Adipocyte (in vitro differentiated cells): ENCODE data around the gene HOXA11.

Experiments
- DNase-seq: peaks from one replicate; pipeline ENCODE4 v3.0.0-alpha.2; 2015; ENCODE audit warnings: low read depth
- H3K27me3 ChIP-seq: replicated peaks from 2 replicates; pipeline ENCODE4 v1.7.0; 2013; ENCODE audit warnings: mild to moderate bottlenecking, low read length, moderate library complexity; ENCODE audit not compliant: control insufficient read depth, insufficient read depth
- H3K36me3 ChIP-seq: 2 replicates; pipeline ENCODE4 v1.7.0; 2013; ENCODE audit warnings: low read length, mild to moderate bottlenecking, moderate library complexity; ENCODE audit not compliant: control insufficient read depth, insufficient read depth, severe bottlenecking
- H3K4me1 ChIP-seq: 2 replicates; pipeline ENCODE4 v1.7.0; 2013; ENCODE audit warnings: mild to moderate bottlenecking, low read length, moderate library complexity; ENCODE audit not compliant: control insufficient read depth, insufficient read depth
- H3K4me3 ChIP-seq: 2 replicates; pipeline ENCODE4 v1.7.0; 2013; ENCODE audit warnings: mild to moderate bottlenecking, low read length, moderate library complexity
- H3K9ac ChIP-seq: 2 replicates; pipeline ENCODE4 v1.7.0; 2013; ENCODE audit warnings: mild to moderate bottlenecking, low read length, moderate library complexity
- H3K9me3 ChIP-seq: 2 replicates; pipeline ENCODE4 v1.7.0; 2013; ENCODE audit warnings: mild to moderate bottlenecking, low read length, moderate library complexity; ENCODE audit not compliant: control insufficient read depth

HOXA11 gene

DNA sequence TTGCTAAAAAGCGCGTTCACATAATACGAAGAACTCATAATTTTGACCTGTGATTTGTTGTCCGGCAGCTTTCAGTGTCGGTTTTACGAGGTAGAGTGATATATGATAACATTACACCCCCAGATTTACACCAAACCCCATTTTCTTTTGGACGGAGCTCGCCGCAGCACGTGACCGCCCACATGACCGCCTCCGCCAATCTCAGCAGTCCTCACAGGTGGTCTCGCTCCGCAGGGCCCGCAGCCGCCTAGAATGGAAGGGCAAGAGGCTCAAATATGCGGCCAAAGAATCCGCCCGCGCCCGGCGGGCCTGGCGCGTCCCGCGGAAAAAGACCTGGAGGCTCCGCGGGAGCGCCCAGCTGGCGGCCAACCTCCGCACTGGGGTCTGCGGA, 28.5 kb downstream of the HOXA11 start, which contains the start of gene HOXA7:
Gene HOXA7, minus strand, starts transcription at position 168 of the 391 bp plus-strand sequence. Its CDS starts 130 bp downstream, at position 38.
- H3K36me3 ChIP-seq = no peaks in the 10 kb centered on the region
- peak within 1 kb of the TSS; percentile 94 for H3K4me3 ChIP-seq
- peak within 1 kb of the TSS; percentile 97 for H3K9ac ChIP-seq
- no peaks in the 10 kb centered on the region for H3K27me3 ChIP-seq
- DNase-seq = no peak
- H3K9me3 ChIP-seq = no peaks in the 10 kb centered on the region
- H3K4me1 ChIP-seq = peaks cover 42% of the 10 kb centered on the region

DNA sequence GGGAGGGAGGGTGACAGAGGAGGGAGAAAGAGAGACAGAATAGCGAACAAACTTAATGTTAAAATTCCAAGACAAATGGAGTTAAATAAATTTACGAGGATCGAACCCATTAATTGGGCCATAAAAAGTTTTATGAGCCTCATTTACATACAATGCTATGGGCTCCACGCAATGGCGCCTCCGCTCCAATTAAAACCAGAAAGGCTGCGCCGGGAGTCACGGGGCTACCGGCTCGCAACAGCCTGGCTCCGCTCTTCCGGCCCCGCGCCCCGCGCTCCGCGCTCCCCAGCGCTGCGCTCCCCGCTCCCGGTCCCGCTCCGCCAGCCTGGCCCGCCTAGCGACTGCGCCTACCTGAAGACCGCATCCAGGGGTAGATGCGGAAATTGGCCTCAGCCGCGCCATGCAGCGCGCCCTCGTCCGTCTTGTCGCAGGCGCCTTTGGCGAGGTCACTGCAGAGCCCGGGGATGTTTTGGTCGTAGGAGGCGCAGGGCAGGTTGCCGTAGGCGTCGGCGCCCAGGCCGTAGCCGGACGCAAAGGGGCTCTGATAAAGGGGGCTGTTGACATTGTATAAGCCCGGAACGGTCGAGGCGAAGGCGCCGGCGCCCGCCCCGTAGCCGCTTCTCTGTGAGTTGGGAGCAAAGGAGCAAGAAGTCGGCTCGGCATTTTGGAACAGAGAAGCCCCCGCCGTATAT, 29.1 kb downstream of the HOXA11 start:
- H3K27me3 ChIP-seq = no peaks in the 10 kb centered on the region
- H3K9ac ChIP-seq = peak overlapping the region; percentile 97
- H3K36me3 ChIP-seq = no peaks in the 10 kb centered on the region
- peak overlapping the region; percentile 94 for H3K4me3 ChIP-seq
- H3K9me3 ChIP-seq = no peaks in the 10 kb centered on the region
- peaks cover 39% of the 10 kb centered on the region for H3K4me1 ChIP-seq
- no peak for DNase-seq

GRCh38 chr7:27154901-27155815, 29.9 kb downstream of the HOXA11 start:
- Histone ChIP-seq H3K9me3 (no peaks in the 10 kb centered on the region), H3K4me3 (peak overlapping the region; percentile 94), H3K4me1 (peaks cover 35% of the 10 kb centered on the region), H3K36me3 (no peaks in the 10 kb centered on the region), H3K27me3 (no peaks in the 10 kb centered on the region), H3K9ac (peak overlapping the region; percentile 97)
- no peak for DNase-seq

- no peaks in the 10 kb centered on the region for H3K27me3 ChIP-seq
- H3K4me1 ChIP-seq = peaks cover 34% of the 10 kb centered on the region
- H3K36me3 ChIP-seq = no peaks in the 10 kb centered on the region
- no peak for DNase-seq
- peak overlapping the region; percentile 97 for H3K9ac ChIP-seq
- no peaks in the 10 kb centered on the region for H3K9me3 ChIP-seq
- H3K4me3 ChIP-seq = peak overlapping the region; percentile 94
Observed at GRCh38 chr7:27154369-27154768, 30.7 kb downstream of the HOXA11 start.

- Histone ChIP-seq H3K36me3 (no peaks in the 10 kb centered on the region), H3K9ac (peak overlapping the region; percentile 97), H3K27me3 (no peaks in the 10 kb centered on the region), H3K4me1 (peaks cover 39% of the 10 kb centered on the region), H3K9me3 (no peaks in the 10 kb centered on the region), H3K4me3 (peak overlapping the region; percentile 94)
- no peak for DNase-seq
Observed at GRCh38 chr7:27153526-27153925, 31.5 kb downstream of the HOXA11 start.

GRCh38 chr7:27152816-27153442, 32.1 kb downstream of the HOXA11 start:
- H3K4me3 ChIP-seq = peak overlapping the region; percentile 94
- H3K9me3 ChIP-seq = no peaks in the 10 kb centered on the region
- H3K27me3 ChIP-seq = no peaks in the 10 kb centered on the region
- H3K9ac ChIP-seq = peak overlapping the region; percentile 97
- no peaks in the 10 kb centered on the region for H3K36me3 ChIP-seq
- DNase-seq = no peak
- H3K4me1 ChIP-seq = peaks cover 43% of the 10 kb centered on the region

GRCh38 chr7:27151931-27152815, 32.9 kb downstream of the HOXA11 start, which contains the start of gene HOXA3:
Gene HOXA3, minus strand, starts transcription at chr7:27152583. Its CDS starts 41,943 bp downstream, at chr7:27110640.
- Histone ChIP-seq H3K27me3 (no peaks in the 10 kb centered on the region), H3K36me3 (no peaks in the 10 kb centered on the region), H3K4me1 (peaks cover 48% of the 10 kb centered on the region), H3K9ac (peak within 1 kb of the TSS; percentile 97), H3K9me3 (no peaks in the 10 kb centered on the region), H3K4me3 (peak within 1 kb of the TSS; percentile 94)
- peak; percentile 18 for DNase-seq

DNA sequence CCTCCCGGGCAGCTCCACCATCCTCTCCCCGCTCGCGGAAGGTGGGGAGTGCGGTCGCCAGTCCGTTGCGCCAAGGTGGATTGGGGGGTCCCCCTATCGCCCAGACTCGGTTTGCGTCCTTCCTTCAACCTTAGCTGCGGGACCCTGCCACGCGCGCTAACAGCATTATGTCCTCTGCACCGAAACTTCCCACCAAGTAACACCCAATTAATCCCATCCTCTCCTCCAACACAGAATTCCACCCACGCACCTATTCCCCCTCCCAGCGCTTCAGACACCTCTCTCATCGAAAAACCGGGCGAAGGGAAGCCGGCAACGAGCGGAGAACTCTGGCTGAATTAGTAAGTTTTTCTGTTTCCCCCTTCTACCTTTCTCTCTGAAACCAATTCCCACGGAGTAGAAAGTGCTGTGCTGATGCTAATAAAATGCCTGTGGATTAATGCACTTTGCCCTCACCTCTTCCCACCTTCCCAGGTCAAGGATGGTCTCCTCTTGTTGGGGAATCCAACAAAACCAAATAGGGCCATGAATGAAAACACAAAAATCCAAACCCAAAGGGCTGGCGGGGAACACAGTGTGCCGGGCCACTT, 33.6 kb downstream of the HOXA11 start:
- Histone ChIP-seq H3K9me3 (no peaks in the 10 kb centered on the region), H3K27me3 (no peaks in the 10 kb centered on the region), H3K4me1 (peaks cover 51% of the 10 kb centered on the region), H3K4me3 (peak overlapping the region; percentile 94), H3K9ac (peak overlapping the region; percentile 97), H3K36me3 (no peaks in the 10 kb centered on the region)
- DNase-seq = no peak

GRCh38 chr7:27150568-27151340, 34.3 kb downstream of the HOXA11 start:
- peaks cover 58% of the 10 kb centered on the region for H3K4me1 ChIP-seq
- H3K9ac ChIP-seq = peak overlapping the region; percentile 97
- no peaks in the 10 kb centered on the region for H3K36me3 ChIP-seq
- DNase-seq = peak; percentile 83
- H3K4me3 ChIP-seq = peak overlapping the region; percentile 94
- H3K27me3 ChIP-seq = no peaks in the 10 kb centered on the region
- no peaks in the 10 kb centered on the region for H3K9me3 ChIP-seq
